D341Med (cell line): ENCODE results near the gene FBLN7.

Source experiments
- DNase-seq: peaks from one replicate; pipeline ENCODE4 v3.0.0; 2012; ENCODE audit warnings: low spot score

FBLN7 gene

DNA sequence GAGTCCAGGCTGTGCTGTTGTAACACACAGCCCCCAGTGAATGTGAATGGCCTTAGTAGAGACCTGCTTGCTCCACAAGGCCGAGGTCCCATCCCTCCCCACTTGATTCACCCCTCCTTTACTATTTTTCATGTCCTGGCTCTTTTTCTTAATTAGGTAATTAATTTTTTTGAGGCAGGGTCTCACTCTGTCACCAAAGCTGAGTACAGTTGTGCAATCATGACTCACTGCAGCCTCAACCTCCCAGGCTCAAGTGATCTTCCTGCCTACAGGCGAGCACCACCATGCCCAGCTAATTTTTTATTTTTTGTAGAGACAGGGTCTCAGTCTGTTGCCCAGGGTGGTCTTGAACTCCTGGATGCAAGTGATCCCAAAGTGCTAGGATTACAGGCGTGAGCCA lies 19.3 kb downstream of the FBLN7 start:
- DNase-seq = no peak

DNA sequence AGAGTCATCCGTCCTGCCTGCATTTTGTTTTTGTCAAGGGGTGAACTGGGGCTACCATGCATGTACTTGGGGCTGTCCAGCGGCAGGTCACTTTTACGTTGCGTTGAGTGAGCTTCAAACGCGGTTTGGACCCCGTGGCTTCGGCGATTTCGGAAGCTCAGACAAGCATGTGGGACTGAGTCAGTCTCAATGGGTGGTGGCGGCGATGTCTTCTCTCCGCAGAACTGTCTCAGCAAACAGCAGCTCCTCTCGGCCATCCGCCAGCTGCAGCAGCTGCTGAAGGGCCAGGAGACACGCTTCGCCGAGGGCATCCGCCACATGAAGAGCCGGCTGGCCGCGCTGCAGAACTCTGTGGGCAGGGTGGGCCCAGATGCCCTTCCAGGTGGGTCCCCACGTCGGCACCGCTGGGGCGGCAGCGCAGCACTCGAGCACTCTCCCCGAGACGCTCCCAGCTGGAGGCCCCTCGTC lies 21.3 kb downstream of the FBLN7 start:
- no peak for DNase-seq

DNA sequence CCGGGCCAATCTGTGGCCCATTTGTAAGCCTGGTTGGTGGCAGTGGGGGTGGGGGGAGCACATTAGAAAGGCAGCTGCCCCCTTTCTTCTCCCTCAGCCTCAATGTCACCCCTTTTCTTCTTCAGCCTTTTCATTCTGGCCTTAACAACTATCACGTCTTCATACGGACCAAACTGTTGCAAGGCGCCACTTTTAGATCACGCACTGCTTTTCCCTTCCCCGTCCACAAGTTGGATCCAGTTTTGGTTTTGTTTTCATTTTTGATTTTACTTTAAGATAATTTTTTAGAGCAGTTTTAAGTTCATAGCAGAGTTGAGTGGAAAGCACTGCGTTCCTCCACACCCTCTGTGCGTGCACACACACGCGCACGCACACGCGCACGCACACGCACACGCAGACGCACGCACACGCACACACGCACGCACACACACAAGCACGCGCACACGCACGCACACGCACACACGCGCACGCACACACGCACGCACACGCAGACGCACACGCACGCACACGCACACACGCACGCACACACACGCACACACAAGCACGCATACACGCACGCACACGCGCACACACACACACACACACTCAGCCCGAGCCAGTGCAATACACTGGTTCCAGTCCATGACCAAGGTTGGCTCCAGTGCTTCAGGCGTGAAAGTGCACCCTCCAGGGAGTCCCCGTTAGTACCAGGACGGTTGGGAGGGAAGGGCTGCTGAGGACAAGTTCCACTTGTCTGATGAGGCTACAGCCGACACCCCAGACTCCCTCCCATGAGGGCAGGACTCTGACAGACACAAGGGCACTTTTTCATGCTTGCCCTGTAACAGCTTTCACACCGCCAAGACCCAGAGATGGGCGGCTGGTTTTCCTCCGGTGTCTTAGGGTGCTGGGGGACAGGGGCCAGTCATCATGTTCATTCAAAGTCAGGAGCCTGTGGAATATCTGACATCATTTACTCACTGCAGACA lies 22.4 kb downstream of the FBLN7 start:
- no peak for DNase-seq

DNA sequence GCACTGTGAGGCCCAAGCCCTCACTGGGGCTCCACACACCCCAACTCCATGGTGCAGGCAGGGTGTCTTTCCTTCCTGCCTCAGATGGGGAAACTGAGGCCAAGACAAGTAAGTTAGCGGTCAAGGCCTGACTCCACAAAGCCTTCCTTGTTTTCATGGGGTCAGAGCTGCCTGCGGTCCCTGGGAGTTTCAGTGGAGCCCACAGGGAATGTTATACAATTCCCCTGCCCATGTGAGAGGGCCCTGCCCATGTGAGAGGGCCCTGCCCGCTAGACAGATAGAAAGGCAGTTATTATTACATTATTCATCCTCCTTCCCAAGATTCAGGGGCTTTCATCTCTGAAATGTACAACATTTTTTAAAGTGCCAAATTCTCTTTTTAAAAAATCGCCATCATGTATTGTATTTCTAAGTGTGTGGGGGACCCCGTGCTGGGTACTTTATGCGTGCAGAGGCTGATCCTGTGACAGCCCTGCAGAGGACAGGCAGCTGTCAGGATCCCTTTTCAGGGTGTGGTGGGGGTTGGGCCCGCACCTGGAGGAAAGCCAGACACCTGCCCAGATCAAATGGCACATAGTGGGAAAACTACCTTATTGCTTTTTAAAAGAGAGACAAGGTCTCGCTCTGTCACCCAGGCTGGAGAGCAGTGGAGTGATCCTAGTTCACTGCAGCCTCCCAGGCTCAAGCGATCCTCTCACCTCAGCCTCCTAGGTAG lies 23.4 kb downstream of the FBLN7 start:
- no peak for DNase-seq

DNA sequence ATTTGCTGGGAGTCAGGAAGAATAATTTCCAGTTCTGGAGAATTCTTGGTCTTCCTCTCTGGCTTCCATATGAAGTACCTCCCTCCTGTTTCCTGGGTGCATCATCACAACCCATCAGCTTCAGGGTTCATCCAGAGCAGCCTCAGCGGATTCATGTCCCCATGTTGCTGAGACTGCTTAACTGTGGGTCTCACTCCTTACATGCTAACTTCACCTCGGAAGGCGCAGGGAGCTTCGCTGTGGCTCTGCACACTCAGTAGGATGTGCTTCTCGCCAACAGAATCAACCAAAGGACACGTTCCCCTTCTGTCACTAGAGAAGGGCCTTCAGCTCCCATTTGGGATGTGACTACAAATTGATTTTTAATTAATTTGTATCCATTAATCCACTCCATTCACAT lies 24.2 kb downstream of the FBLN7 start:
- no peak for DNase-seq

DNA sequence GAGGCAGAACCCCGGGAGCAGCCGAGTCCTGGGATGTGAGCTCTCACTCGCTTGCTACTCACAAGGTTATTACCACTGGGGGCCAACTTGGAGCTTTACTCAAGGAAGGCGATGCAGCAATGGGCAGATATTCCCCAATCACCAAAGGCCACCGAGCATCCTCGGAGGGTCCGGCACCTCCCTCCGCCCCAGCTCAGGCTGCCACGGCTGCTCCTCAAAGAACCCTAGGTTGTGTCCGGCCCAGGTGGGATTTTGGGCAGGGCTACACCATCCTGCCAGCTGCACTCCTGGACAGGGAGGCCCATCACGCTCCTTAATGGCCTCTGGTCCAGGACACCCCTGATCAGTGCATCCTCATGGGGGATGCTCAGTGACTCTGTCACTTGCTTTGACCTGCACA lies 24.8 kb downstream of the FBLN7 start:
- no peak for DNase-seq

DNA sequence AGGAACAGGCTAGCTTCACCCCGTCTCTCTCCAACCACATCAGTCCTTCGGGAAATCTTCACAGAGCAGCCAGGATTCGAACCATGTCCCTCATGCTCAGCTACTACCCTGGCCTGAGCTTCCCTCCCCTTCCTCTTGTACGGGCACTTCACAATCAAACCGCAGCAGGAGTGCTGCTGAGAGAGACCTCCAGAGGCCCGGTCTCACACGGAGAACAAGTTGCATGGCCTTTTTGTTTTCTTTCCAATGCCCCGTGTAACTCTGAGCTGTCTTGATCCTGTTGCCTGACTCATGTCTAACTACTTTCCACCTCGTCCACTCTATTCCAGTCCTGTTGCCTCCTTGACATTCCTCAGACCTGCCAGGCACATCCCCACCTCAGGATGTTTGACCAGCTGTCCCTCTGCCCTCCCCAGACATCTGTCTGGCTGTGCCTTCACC lies 25.4 kb downstream of the FBLN7 start:
- DNase-seq = no peak

DNA sequence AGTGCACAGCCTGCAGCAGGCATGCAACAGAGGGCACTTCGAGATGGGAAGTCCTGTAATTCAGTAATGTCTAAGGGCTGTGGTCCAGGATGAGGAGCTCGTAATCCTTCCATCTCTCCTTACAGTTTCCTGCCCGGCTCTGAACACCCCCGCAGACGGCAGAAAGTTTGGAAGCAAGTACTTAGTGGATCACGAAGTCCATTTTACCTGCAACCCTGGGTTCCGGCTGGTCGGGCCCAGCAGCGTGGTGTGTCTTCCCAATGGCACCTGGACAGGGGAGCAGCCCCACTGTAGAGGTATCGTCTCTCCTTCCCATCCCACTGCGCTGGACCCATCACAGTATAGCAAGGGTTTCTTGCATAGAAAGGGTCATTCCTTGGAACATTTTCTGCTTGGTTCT lies 26.7 kb downstream of the FBLN7 start:
- DNase-seq = no peak

DNA sequence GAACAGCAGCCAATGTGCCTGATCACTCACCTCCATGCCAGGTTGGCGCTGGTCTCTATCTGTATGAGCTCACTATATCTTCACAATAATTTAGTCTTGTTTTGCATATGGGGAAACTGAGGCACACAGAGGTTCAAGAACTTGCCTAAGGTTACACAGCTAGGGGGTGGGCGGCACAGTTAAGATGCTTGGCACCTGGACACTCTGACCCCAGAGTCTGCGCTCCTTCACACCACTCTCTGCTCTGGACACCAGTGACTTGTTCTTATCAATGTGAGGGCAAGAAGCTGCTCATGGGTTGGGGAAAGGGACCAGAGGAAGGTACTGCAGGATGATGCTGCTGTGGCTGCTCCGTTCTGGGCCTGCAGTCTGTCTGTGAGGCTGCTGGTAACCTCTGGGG lies 27.1 kb downstream of the FBLN7 start:
- no peak for DNase-seq

DNA sequence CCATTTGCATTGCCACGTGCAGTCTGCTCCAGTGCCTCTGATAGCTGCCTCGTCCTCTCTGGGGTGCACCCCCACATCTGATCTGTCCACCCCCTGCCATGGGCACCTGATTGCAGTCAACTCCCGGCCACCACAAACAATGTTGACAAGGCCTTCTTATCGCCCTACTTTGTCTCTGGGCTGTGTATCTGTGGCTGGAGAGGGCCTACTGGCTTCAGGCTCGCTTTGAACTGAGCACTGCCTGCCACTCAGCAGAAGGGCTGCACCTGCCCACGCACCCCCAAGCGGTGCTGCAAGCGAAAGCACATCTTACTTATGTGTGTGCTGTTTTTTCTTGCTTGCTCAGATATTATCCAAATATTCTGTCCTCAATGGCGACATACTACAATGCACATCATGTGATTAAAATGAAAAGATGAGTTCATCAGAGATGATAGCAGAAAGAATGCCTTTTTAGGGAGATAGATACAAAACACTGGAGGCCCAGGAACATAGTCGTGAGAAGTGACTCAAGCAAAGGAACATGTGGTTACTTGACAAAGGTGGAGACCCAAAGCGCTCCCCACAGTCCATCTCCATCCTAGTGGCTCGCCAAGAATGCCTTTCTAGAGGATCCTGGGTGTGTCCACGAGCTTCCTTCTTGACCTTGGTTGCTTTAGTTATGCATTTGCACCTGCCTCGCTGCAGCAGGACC lies 28.8 kb downstream of the FBLN7 start:
- DNase-seq = no peak

DNA sequence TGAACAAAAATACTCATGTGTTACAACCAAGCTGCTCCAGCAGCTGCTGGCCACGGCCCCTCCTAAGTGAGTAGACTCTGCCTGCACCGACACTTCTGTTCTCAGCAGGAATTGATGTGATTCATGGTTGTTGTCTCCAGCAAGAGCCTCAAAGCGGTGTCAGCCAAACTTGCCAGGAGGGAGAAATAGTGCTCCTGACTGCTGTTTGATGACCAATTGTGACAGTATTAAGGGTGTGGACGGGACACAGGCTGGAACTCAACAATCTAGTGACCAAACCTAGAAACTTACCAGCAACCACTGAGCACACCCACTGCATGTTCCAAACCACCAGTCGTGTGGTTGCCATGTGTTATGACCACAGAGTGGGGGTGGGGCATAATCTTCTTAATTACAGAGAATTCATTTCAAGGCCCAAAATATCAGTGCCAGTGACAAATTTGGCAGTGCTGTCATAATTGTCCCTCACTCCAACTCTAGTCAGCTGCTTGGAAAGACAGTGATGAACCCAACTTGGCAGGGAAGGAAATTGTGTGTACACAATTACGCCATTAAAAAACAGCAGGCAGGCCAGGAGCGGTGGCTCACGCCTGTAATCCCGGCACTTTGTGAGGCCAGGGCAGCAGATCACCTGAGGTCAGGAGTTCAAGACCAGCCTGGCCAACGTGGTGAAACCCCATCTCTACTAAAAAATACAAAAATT lies 30.4 kb downstream of the FBLN7 start:
- no peak for DNase-seq

DNA sequence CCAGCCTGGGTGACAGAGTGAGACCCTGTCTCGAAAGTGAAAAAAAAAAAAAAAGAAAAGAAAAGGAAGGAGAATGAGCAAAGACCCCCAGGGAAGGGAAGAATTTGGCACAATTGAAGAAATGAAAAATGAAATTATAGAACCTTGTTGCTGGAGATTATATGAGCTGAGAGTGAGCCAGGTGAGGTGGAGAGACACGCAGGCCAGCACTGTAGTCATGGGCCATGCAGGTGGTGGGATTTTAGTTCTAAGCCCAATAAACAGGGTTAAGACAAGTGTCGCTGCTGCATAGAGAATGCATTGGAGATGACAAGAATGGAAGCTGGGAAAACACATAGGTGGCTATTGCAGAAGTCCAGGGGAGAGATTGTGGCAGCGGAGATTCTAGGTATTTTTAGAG lies 32.3 kb downstream of the FBLN7 start:
- DNase-seq = no peak

DNA sequence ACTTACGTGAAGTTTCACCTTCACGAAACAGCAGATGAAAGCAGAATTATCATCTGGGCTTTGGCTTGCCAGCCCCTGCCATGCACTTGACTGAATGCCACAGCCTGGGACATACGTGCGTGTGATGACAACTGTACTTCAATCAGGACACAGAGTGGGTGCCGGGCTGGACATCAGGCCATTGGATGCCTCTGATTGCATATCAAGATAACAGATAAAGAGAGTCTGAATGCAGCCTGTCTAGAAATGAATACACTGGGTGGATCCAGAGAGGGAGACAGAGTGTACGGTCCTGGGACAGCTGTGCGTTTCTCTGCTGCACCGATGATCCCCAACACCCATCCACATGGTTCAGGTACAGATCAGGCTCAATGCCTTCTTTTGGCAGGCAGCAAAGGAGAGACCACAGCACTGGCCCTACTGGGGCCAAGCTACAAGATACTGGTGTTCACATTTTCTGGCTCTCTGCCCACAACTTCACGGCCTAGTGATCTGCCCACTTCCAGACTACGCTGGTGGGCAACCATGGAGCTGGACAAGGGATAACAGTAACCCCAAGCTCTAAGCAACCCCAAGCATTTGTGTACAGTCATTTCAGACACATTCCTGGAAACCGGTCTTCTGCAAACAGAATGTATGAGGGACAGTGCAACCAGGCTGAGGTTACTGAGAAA lies 35.6 kb downstream of the FBLN7 start:
- no peak for DNase-seq

DNA sequence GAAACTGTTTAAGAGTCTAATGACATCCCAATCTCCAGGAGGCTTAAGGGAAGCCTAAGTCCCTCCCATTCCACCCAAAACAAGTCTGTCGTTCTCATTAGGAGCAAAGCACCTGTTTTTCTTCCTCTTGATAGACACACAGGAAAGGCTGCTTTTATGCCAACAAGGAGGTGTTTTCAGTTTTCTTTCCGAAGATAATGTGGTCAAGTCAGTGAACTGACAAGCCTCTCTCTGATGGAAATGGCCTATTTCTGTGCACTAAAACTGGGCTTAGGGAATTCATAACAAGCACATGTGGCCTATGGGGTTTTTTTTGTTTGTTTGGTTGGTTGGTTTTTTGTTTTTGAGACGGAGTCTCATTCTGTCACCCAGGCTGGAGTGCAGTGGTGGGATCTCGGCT lies 36.2 kb downstream of the FBLN7 start:
- no peak for DNase-seq

DNA sequence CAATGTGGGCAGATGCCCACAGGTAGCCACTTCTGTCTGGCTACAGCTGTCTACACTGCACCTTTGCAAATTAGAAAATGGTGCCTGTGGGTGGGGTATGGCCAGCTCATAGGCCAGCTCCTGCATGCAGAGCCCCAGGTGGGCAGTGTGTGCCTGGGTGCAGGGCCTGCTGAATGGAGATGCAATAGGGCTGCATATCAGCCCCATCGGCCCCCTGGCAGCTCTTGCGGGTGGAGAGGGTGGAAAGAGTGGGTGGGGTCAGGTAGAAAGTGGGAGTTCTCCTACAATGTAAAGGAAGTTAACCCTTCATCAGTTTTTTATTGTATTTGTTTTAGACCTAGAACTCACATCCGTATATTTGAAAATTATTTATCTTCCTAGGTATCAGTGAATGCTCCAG lies 37.1 kb downstream of the FBLN7 start:
- DNase-seq = no peak

DNA sequence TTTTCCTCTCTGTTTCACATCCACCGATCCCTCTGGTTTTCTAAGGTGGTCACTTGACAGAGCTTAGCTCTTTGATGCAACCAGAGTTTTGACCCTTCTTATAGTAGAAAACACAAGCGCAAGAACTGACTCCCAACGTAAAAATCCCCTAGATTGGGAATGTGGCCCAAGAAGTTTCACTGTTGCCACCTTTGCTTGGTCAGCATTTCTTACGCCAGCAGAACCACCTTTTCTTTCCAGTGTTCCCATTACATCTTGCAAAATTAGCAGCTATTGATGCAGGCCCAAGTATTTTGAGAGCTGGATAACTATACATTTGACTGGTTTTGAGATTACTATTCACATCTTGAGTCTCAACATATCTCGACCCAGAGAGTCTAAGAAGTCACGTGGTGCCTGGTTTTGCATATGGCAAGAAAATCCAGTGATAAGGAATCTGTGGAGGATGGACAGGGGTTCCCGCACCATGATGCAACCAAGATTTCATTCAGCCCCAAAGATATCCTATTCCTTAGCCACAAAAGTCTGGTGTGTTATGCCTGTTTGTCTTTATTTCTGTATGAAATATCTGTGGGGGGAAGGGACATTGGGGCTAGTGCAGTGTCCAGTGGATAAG lies 37.9 kb downstream of the FBLN7 start:
- DNase-seq = no peak

DNA sequence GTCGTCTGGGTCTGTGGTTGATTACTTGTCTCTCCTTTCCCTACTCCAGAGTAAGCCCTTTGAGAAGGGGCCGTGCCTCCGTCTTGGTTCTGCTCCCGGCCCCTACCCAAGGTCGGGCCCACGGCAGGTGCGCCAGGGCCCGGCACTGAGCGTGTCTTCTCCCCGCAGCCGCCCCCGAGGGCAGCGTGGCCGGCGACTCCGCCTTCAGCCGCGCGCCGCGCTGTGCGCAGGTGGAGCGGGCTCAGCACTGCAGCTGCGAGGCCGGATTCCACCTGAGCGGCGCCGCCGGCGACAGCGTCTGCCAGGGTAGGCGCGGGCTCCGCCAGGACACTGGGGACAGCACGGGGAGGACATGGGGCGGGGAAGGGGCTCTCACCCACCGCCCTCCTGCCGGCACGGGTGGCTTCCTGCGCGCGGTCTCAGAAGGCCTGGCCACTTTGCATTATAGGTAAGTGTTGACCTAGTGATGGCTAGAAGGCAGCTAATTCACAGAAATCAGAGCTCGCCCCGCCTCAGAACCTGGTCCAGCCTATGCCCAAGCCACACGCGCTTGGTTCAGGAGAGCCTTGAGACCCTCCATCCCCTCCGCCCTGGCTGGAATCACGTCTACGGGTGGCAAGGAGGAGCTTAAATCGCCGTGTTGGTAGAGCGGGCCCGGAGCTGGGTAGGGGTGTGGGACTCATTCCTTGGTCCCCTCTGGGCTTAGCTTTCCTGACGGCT lies 43.5 kb downstream of the FBLN7 start:
- no peak for DNase-seq

DNA sequence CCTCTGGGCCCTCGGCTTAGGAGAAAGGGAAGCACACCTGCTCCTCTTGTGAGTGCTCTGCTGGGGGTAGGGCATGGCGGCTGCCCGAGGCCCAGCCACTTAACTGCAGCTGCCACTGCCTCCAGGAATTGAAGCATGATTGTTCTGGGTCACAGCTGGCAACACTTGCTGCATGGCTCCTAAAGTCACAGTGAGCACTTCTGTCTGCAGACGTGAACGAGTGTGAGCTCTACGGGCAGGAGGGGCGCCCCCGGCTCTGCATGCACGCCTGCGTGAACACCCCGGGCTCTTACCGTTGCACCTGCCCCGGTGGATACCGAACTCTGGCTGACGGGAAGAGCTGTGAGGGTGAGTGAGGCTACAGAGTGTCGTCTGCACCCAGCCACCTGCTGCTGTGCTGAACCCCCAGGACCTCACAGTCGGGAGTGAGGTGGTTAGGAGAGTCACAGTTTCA lies 44.4 kb downstream of the FBLN7 start:
- no peak for DNase-seq

DNA sequence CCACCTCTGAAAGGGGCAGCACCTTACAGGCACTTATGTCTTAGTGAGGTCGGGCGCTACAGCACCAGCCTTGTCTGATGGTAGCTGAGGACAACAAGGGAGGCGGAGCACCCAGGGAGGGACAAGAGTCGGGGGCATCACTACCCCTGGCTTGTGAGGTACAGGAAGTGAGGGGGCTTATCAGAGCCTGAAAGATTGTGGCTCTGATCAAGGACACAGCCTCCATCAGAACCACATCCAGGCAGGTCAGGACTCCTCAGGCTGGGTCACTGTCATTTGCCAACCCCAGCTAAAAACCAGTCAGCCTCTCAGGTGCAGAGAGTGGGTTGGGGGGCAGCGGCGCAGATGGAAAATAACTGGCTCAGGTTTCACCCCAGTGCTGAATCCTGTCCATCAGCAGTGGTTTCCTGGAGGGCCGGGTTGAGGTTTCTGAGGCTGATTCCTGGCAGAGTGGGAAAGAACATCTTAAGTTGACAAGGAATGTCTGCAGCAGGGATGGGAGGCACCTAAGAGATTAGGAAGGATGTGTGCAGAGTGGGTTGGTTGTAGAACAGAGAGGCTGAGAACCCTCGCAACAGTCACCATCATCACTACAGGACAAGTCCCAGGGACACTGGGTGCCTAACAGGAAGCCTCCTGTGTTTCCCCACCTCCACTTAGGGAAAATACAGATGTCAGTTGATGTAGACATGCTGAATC lies 45.3 kb downstream of the FBLN7 start:
- DNase-seq = no peak

DNA sequence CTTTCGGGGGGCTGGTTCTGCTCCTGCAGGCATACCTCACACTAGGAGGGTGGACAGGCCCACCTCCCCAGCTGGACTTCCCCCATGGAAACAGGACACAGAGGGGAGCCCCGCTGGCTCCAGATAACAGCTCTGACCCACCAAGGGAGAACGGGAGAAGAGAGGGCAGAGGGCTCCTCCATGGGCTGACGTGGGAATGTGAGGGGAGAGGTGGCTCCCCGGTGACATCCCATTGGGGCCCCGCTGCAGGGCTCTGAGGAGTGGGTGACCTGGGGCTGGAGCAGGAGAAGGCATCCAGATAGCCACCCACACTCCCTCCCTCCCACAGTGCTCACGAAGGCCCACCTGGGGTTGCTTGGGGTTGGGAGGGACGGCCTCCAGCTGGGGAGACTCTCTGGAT lies 45.9 kb downstream of the FBLN7 start:
- no peak for DNase-seq
